ENCODE data around the gene ITGA2B.

DNA sequence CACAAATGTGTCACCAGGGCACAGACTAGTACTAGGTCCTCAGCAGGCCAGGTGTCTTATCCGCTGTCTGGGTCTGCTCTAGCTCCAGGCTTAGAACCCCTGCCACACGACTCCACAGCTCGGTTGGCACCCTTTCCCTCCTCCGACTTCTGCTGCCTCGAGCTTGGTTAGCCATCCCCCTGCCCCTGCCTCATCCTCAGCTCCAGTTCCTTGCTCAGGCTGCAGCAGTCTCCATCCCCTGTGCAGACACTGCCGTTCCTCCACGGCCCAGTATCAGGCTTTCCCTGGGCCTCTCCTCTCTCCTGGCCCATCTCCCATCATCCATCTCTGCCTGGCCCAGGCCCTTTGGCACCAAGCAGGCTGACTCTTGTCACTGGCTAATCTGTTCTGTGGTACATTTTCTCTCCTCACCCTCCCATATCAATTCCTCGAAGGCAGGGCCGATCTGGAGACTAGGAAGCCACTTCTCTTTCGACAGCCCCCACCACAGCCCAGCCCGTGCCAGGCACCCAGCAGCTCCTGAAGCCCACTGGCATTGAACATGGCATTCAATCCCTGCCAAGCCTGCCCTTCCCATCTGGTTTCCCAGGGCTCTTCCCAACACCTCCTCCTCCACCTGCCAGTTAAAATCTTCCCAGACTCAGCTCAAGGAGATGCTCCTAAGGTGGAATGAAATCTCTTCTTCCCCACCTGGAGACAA is 45.8 kb downstream of the ITGA2B start:
- TF ChIP-seq, protein P1, sequence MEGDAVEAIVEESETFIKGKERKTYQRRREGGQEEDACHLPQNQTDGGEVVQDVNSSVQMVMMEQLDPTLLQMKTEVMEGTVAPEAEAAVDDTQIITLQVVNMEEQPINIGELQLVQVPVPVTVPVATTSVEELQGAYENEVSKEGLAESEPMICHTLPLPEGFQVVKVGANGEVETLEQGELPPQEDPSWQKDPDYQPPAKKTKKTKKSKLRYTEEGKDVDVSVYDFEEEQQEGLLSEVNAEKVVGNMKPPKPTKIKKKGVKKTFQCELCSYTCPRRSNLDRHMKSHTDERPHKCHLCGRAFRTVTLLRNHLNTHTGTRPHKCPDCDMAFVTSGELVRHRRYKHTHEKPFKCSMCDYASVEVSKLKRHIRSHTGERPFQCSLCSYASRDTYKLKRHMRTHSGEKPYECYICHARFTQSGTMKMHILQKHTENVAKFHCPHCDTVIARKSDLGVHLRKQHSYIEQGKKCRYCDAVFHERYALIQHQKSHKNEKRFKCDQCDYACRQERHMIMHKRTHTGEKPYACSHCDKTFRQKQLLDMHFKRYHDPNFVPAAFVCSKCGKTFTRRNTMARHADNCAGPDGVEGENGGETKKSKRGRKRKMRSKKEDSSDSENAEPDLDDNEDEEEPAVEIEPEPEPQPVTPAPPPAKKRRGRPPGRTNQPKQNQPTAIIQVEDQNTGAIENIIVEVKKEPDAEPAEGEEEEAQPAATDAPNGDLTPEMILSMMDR (IDR thresholded peaks at IDR 0.05) = no peak
- TF ChIP-seq POLR2A (IDR thresholded peaks at IDR 0.05) (no peak), POLR2AphosphoS5 (IDR thresholded peaks at IDR 0.05) (no peak), EP300 (IDR thresholded peaks at IDR 0.05) (no peak)
